Kidney epithelial cell (primary cell): ENCODE data around the gene FRK. TPM values are rescaled to one million over a fixed set of nuclear protein-coding genes. Genes with fewer than 3 reads are reported as not detected.

Experiments
- DNase-seq: peaks from one replicate; pipeline ENCODE4 v3.0.0-alpha.2; 2010; ENCODE audit warnings: low read depth
- H3K27me3 ChIP-seq: 2 replicates; pipeline ENCODE4 v1.6.0; 2011; ENCODE audit warnings: low read length; ENCODE audit not compliant: control insufficient read depth, insufficient read depth
- H3K36me3 ChIP-seq: 2 replicates; pipeline ENCODE4 v1.5.1; 2011; ENCODE audit warnings: low read length; ENCODE audit not compliant: control insufficient read depth, insufficient read depth
- H3K4me3 ChIP-seq: 2 replicates; pipeline ENCODE4 v1.5.1; 2011; ENCODE audit warnings: low read depth, mild to moderate bottlenecking, control low read depth, low read length
- total RNA-seq: library from RNA; depleted of rRNA; stranded (reverse); fragments of >200 nt; gene quantifications from 2 replicates; pipeline ENCODE4 v1.2.3, GENCODE V29; 2015
- TF ChIP-seq, protein P1 (sequence below): IDR thresholded peaks from 2 replicates; pipeline ENCODE4 v1.5.1; 2011; ENCODE audit warnings: mild to moderate bottlenecking, moderate library complexity, low read length, control low read depth, inconsistent platforms; ENCODE audit not compliant: insufficient read depth, poor library complexity, severe bottlenecking

The FRK gene
- total RNA-seq, 1 donor from 2014 or later, result 3.1 TPM

DNA sequence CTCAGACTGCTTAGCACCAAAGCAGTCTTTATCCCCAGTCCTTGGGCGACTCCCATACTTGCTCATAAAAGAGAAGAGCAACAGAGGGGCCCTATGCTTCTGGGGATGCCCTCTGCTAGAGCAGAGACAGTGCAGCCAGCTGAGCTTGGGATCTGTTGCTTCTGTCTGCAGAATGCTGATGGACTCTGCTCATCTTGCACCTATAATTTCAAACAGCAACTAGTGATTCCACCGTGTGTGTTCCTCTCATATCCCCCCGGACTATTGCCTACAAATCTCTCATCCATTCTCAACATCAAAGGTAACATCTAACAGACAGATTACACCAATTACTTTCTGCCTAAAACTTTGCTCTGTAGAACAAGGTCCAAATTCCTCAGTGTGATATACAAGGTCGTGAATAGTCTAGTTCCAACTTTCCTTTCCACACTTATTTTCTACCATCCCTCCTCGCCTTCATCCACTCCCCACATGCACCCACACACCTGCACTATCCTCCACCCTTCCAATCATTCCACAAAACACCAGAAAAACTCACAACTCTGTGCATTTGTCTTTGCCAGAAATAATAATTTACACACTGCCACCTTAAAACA, 62.6 kb downstream of the FRK start:
- H3K4me3 ChIP-seq, result no peak overlapping the region
- DNase-seq, result no peak
- H3K36me3 ChIP-seq, result no peaks in the 10 kb centered on the region
- no peaks in the 10 kb centered on the region for H3K27me3 ChIP-seq
- TF ChIP-seq, protein P1, sequence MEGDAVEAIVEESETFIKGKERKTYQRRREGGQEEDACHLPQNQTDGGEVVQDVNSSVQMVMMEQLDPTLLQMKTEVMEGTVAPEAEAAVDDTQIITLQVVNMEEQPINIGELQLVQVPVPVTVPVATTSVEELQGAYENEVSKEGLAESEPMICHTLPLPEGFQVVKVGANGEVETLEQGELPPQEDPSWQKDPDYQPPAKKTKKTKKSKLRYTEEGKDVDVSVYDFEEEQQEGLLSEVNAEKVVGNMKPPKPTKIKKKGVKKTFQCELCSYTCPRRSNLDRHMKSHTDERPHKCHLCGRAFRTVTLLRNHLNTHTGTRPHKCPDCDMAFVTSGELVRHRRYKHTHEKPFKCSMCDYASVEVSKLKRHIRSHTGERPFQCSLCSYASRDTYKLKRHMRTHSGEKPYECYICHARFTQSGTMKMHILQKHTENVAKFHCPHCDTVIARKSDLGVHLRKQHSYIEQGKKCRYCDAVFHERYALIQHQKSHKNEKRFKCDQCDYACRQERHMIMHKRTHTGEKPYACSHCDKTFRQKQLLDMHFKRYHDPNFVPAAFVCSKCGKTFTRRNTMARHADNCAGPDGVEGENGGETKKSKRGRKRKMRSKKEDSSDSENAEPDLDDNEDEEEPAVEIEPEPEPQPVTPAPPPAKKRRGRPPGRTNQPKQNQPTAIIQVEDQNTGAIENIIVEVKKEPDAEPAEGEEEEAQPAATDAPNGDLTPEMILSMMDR, result no peak

DNA sequence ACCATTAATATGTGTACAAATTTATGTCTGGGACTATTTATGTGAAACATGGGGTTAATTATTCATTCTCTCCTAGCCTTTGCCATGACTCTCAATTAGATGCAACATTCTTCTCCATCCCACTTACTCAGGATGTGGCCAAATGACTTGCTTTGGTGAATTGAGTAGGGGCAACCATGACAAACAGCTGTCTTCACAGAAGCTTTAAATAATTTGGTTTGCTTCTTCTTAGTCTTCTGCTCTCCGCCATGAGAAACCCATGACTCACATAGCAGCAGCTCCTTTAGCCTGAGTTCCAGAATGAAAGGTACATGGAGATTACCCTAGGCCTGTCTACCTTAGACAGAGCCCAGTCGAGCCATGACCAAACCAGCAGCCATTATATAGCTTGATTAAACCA, 74.7 kb downstream of the FRK start:
- TF ChIP-seq, protein P1, result no peak
- H3K4me3 ChIP-seq, result no peak overlapping the region
- no peaks in the 10 kb centered on the region for H3K36me3 ChIP-seq
- DNase-seq, result no peak
- H3K27me3 ChIP-seq, result no peaks in the 10 kb centered on the region

GRCh38 chr6:115984809-115985208, 75.9 kb downstream of the FRK start:
- TF ChIP-seq, protein P1, result no peak
- H3K4me3 ChIP-seq, result no peak overlapping the region
- H3K36me3 ChIP-seq, result no peaks in the 10 kb centered on the region
- H3K27me3 ChIP-seq, result no peaks in the 10 kb centered on the region
- DNase-seq, result no peak

GRCh38 chr6:115983998-115984397, 76.7 kb downstream of the FRK start:
- no peak overlapping the region for H3K4me3 ChIP-seq
- H3K27me3 ChIP-seq, result no peaks in the 10 kb centered on the region
- no peak for DNase-seq
- TF ChIP-seq, protein P1, result no peak
- no peaks in the 10 kb centered on the region for H3K36me3 ChIP-seq

GRCh38 chr6:115982453-115982852, 78.2 kb downstream of the FRK start:
- DNase-seq, result peak; percentile 7
- TF ChIP-seq, protein P1, result no peak
- no peaks in the 10 kb centered on the region for H3K36me3 ChIP-seq
- H3K4me3 ChIP-seq, result no peak overlapping the region
- no peaks in the 10 kb centered on the region for H3K27me3 ChIP-seq

- DNase-seq, result no peak
- Histone ChIP-seq H3K27me3 (no peaks in the 10 kb centered on the region), H3K36me3 (no peaks in the 10 kb centered on the region), H3K4me3 (no peak overlapping the region)
- TF ChIP-seq, protein P1, result no peak
Observed at GRCh38 chr6:115977220-115977619, 83.5 kb downstream of the FRK start.
